Prostate gland (tissue), 2 donors: ENCODE measurements around the gene TOPBP1.

Experiments
- CTCF ChIP-seq, 4 experiments: fragments of 200-600 bp in 2 of 4; fragments of 450-650 bp in 2 of 4; sonication (generic) in 2 of 4; IDR thresholded peaks; 1 replicate in 3 of 4; 2 replicates in 1 of 4; pipeline ENCODE4 v1.5.1; 2016 to 2019; ENCODE audit warnings: antibody characterized with exemption in 4 of 4, mild to moderate bottlenecking in 2 of 4, moderate library complexity in 2 of 4
- POLR2A ChIP-seq: fragments of 450-650 bp; IDR thresholded peaks from one replicate; pipeline ENCODE4 v1.6.1; 2016; ENCODE audit warnings: antibody characterized with exemption, mild to moderate bottlenecking
- POLR2AphosphoS5 ChIP-seq: sonication (generic); formaldehyde crosslinking; IDR thresholded peaks from one replicate; pipeline ENCODE4 v1.6.1; 2017; ENCODE audit warnings: antibody characterized with exemption

GRCh38 chr3:133593243-133593642 lies 68.5 kb downstream of the TOPBP1 start:
- TF ChIP-seq CTCF (IDR thresholded peaks at IDR 0.05) (no peak), POLR2AphosphoS5 (no peak), POLR2A (no peak)
